Thyroid gland (tissue), 4 donors: ENCODE results near the gene SARNP.

Source experiments
- CTCF ChIP-seq, 6 experiments: fragments of 200-600 bp in 3 of 6; fragments of 450-650 bp in 3 of 6; sonication (generic) in 3 of 6; IDR thresholded peaks; one replicate each; pipeline ENCODE4 v1.5.1; 2016 to 2019; ENCODE audit warnings: antibody characterized with exemption in 6 of 6, mild to moderate bottlenecking in 2 of 6, inconsistent platforms in 1 of 6, moderate library complexity in 1 of 6
- POLR2A ChIP-seq, 2 donors: fragments of 450-650 bp; IDR thresholded peaks; one replicate each; pipeline ENCODE4 v1.6.1; 2017; ENCODE audit warnings: antibody characterized with exemption in 2 of 2, mild to moderate bottlenecking in 2 of 2, moderate library complexity in 1 of 2

- TF ChIP-seq POLR2A (IDR thresholded peaks at IDR 0.05) (no peak), CTCF (IDR thresholded peaks at IDR 0.05) (no peak)
Observed at GRCh38 chr12:55847603-55848291, 30.2 kb upstream of the SARNP start.
